NCI-H1436 treated with DMSO at 0.1 percent for 48 hours (cell line): ENCODE measurements around the gene GRID1.

Experiments used
- DNase-seq: peaks from one replicate; lab custom pipeline; 2025; lab: John Stamatoyannopoulos, UW

Gene GRID1

GRCh38 chr10:86266446-86267242 lies 100.0 kb downstream of the GRID1 start:
- DNase-seq = no peak

DNA sequence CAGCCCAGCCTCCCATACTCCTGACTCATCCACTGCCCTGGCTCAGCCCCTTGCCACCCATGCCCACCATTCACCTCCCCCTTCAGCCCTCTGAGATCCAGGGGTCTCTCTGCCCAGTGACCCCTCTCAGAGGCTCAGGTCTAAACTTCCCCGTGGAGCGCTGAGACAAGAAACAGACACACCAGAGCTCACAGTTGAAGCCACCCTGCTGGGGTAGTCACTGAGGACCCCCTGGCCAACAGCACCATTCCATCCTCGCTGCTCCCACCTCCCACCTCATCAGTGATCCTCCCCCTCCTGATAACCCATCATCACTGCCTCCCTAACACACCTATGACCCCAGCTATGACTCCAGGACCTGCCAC lies 100.7 kb downstream of the GRID1 start:
- no peak for DNase-seq

DNA sequence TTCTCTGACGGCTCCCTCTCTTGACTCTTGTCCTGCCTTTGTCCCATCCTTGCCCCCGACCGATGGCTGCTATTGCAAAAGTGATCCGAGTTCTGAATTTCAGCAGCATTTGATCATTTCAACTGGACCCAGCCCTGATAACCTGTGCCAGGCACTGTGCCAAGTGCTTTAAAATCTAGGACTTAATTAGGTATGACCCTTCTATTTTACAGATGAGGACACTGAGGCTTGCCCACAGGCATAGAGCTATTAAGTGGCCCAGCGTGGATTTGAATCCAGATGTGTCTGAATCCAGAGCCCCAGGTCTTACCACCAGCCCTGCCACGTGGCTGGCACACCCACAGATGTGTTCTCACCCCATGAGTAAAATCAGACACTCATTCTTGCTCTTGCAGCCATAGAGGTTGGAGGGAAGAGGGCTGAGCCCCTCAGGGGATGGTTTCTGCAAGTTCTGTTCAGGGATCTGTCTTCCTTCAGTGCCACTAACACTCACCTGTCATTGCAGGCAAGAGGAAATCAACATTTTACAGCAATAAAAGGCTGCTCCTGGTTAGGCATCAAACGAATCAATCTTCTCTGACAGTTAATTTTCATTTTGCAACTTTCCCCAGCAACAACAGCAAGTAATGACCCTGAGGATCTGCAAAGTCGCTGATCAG lies 101.2 kb downstream of the GRID1 start:
- DNase-seq = no peak

- DNase-seq = no peak
Measured at GRCh38 chr10:86264481-86265231, 101.9 kb downstream of the GRID1 start.

GRCh38 chr10:86263907-86264306 lies 102.7 kb downstream of the GRID1 start:
- DNase-seq = no peak

- DNase-seq = no peak
Measured at GRCh38 chr10:86263209-86263608, 103.4 kb downstream of the GRID1 start.

DNA sequence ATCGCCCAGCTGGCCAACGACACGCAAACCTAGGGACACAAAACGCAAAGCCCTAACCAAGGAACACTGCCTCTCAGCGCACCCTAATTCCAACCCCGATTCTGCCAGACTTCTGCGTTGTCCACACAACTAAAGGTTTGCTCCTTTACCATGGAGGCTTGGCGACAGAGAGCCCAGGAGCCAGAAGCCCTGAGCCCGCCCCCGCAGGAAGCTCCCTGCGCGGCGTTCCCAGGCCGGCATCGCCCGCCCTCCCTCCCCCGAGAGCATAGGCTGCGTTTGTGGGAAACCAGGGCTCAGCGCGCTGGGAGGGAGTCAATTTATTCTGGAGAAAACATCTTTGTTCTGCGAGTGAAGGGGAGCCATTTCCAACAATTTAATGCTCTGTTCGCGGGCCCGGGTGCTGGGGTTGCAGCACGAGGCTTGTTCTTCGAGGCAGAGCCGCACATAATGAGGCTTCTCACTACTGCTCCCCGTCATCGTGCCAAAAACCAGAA lies 103.9 kb downstream of the GRID1 start:
- DNase-seq = no peak

DNA sequence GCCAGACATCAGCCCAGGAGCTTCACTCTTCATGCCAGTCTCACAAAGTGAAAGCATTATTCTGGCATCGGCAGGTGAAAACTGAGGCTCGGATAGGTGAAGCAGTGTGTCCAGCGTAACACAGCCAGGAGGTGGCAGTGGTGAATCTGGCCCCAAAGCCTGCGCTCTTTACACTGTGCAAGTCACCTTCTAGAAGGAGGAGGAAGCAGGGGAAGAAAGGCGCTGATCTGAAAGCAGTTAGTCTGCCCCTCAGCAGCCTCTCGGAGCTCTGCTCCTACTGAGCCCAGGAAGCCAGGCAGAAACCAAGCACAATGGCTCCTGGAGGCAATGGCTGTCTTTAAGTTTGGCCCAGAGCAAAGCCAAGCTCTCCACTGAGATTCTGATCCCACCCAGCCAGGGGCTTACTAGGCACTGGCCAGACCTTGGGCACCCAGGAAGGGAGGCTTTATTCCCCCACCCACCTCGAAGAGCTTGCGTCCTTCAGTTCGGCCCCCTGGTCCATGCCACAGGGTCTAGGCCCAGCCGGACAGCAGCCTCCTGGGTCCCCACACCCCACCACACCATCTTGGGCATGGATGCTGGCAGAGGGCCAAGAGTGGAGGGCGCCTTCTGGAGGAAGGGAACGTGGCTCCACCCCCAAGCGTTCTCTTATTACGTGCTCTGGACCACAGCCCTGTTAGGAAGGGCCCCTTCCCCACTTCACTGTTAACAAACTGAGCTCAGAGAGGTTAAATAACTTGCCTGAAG lies 104.5 kb downstream of the GRID1 start:
- DNase-seq = peak; percentile 76

DNA sequence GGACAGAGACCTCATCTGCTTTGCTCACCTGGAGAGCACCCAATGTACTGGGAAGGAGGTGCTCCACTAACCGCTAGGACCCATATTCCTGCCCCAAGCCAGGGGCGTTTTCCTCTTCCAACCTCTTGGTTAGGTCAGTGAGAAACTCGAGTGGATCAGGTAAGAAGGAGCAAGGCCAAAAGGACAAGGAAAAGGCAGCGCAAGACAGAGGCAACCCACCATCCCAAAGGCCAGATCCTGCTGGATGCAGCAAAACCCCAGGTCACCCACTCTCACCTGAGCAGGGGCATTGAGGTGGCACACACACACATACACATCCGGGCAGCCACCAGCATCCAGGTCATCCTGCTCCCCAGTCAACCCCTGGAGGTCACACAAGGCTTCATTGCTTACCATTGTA lies 105.1 kb downstream of the GRID1 start:
- no peak for DNase-seq

DNA sequence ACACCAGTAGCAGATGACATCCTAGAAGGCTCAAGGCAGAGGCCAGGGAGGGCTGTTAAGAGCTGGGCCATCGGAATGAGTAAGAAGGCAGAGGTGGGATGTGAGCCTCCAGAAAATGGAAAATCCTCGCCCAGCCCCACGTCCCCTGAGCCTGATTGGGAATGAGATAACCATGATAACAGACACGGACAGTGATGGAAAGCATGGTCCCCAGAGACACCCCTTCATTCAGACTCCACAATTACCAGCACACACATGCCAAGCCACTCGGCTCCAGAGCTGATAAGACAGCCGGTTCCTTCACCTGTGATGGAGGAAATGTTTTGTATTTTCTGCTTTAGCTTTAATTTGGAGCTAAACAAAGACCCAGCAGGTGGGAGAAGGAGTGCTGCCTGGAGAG lies 106.0 kb downstream of the GRID1 start:
- peak; percentile 54 for DNase-seq

DNA sequence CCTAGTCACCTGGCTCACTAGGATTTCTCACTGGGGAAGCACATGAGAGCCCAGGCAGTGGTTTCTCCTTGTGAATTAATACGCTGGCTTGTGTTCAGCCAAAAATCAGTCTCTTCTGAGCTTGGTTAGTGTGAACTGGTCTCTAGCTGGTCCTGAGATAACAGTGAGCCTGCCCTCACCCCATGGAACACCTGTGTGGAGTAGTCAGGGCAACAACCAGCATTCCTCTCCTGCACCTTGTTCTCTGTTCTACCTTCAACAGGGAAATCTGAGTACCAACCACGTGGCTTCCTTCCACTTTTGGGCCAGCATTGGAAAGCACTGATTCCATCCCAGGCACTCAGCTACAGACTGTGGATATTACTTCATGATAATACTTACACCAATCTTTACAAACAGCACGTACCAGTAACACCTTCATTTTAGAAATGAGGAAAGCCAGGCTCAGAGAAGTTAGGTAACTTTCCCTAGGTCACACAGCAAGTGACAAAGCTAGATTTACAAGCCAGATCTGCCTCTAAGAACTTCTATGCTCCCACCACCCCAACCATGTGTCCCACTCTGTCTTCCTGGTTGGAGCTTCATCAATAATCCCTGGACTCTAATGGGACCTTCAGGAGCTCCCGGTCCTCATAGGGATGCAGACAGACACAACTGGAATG lies 106.6 kb downstream of the GRID1 start:
- no peak for DNase-seq

- DNase-seq = no peak
Measured at GRCh38 chr10:86258941-86259340, 107.7 kb downstream of the GRID1 start.

- no peak for DNase-seq
Measured at GRCh38 chr10:86258499-86258898, 108.1 kb downstream of the GRID1 start.

GRCh38 chr10:86257683-86258082 lies 108.9 kb downstream of the GRID1 start:
- DNase-seq = no peak

DNA sequence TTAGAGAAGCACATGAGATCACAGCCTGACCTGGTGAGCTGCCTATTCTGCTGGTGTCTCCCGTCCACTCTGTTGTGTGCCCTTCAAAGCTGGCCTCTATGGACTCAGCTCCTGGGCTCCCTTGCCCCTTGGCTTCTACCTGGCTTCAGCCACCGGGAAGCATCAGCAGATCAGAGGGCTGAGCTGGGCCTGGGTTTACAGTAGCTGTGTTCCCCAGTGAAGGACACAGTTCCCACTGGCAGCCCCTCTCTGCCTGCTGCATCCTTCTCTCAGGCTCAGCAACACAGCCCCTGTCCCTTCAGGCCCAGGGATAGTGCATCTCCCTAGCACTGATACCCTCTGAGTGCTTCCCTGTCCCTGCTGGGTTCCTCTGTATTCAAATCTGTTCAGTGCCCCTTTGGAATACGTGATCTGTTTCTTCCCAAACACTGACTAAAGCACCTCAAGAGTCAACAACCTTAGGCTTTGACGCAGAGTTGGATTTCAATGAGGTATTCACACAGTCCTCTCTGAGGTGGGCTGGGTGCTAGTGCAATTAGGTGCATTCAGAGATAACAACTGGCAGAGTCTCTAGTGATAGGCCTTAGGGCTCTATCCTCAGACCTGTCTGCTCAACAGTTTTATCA lies 109.8 kb downstream of the GRID1 start:
- no peak for DNase-seq

GRCh38 chr10:86255405-86256251 lies 111.0 kb downstream of the GRID1 start:
- DNase-seq = no peak

DNA sequence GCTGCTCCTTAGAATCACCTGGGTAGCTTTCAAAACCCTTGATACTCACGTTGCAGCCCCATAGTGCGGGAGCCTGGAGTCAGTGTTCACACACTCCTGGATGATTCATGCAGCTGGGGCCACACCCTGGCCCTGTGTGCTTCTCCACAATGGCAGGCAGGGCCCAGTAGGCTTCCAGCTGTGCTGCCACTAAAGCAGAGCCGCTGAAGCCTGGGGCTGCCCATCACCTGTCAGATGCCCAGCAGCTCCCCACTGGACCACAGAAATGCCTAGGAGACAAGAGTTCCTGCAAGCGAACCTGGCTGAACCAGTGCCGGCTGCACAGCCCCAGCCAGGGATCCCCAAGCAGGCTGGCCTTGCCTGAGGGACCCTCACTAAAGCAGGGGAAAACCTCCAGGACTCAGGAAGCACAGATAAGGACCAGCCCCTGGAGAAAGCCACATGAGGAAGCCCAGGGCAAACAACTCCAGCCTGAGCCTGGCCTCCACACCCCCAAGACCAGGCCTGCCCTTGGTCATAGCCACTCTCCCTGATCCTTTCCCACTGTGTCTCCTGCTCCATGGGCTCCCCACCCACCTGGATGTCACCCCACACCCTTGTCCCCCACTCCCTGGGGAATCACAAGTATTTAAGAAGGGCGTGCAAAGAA lies 111.9 kb downstream of the GRID1 start:
- no peak for DNase-seq

- no peak for DNase-seq
Measured at GRCh38 chr10:86254081-86254480, 112.5 kb downstream of the GRID1 start.
